Activated naive CD4-positive, alpha-beta T cell treated with anti-CD3 and anti-CD28 coated beads for 36 hours (primary cell): ENCODE results near the gene NOL3. TPM values are rescaled to one million over a fixed set of nuclear protein-coding genes. Genes with fewer than 3 reads are reported as not detected.

Experiments
- CTCF ChIA-PET: fragments of 350-600 bp; sonication (Branson Sonifier 250); formaldehyde crosslinking; loops from one replicate; lab custom pipeline; 2021; ENCODE audit warnings: antibody characterized with exemption; lab: Charles Lee
- DNase-seq: peaks from one replicate; pipeline ENCODE4 v3.0.0-alpha.2; 2020
- H3K27ac Mint-ChIP-seq: one replicate; pipeline ENCODE4 v1.8.0; 2021; ENCODE audit warnings: mild to moderate bottlenecking, mixed read lengths
- H3K27me3 Mint-ChIP-seq: one replicate; pipeline ENCODE4 v1.8.0; 2021; ENCODE audit warnings: low read depth, mixed read lengths
- H3K36me3 Mint-ChIP-seq: one replicate; pipeline ENCODE4 v1.8.0; 2021; ENCODE audit warnings: low read depth, mixed read lengths
- H3K4me1 Mint-ChIP-seq: one replicate; pipeline ENCODE4 v1.8.0; 2021; ENCODE audit warnings: low read depth, mixed read lengths
- H3K4me3 Mint-ChIP-seq: one replicate; pipeline ENCODE4 v1.8.0; 2021; ENCODE audit warnings: mild to moderate bottlenecking, moderate library complexity, mixed read lengths
- H3K9me3 Mint-ChIP-seq: one replicate; pipeline ENCODE4 v1.8.0; 2021; ENCODE audit warnings: mixed read lengths
- intact Hi-C: fragments of 100-400 bp; cut with micrococcal nuclease; formaldehyde crosslinking; loops from one replicate; pipeline ENCODE4 v1.15.1; 2023
- total RNA-seq, 2 experiments: library from RNA; stranded (reverse); gene quantifications; one replicate each; pipeline ENCODE4 v1.2.3, GENCODE V29; 2021

The NOL3 gene
- total RNA-seq, 2 experiments from 2014 or later: 3.8 to 4.4 TPM

GRCh38 chr16:67193536-67193935, 23.2 kb downstream of the NOL3 start:
- CTCF ChIA-PET: interaction anchor here (0.6 to 1.7 kb wide), 3 partner anchors 9 to 216 kb away, joined by 3 to 6 read pairs (median 3); no protein-coding TSS in a partner anchor
- peak overlapping the region; percentile 86 for H3K4me3 Mint-ChIP-seq
- H3K4me1 Mint-ChIP-seq: peaks cover 43% of the 10 kb centered on the region
- H3K36me3 Mint-ChIP-seq: peaks cover 25% of the 10 kb centered on the region
- H3K27me3 Mint-ChIP-seq: no peaks in the 10 kb centered on the region
- no peaks in the 10 kb centered on the region for H3K9me3 Mint-ChIP-seq
- DNase-seq: no peak
- no peak overlapping the region for H3K27ac Mint-ChIP-seq
- intact Hi-C loops: no loop called here

GRCh38 chr16:67194260-67194659, 23.9 kb downstream of the NOL3 start:
- Mint-ChIP-seq H3K27me3 (no peaks in the 10 kb centered on the region), H3K27ac (no peak overlapping the region), H3K9me3 (no peaks in the 10 kb centered on the region), H3K4me1 (peaks cover 43% of the 10 kb centered on the region), H3K4me3 (peak overlapping the region; percentile 86), H3K36me3 (peaks cover 25% of the 10 kb centered on the region)
- CTCF ChIA-PET: interaction anchor here (1.7 kb wide), 1 partner anchor 10 kb away, joined by 6 read pairs; no protein-coding TSS in a partner anchor
- intact Hi-C loops: no loop called here
- DNase-seq: no peak

- CTCF ChIA-PET: interaction anchor here (0.9 kb wide), 1 partner anchor 234 kb away, joined by 3 read pairs; no protein-coding TSS in a partner anchor
- intact Hi-C loops: no loop called here
- no peaks in the 10 kb centered on the region for H3K9me3 Mint-ChIP-seq
- H3K4me1 Mint-ChIP-seq: peaks cover 43% of the 10 kb centered on the region
- no peak for DNase-seq
- no peaks in the 10 kb centered on the region for H3K27me3 Mint-ChIP-seq
- no peak overlapping the region for H3K4me3 Mint-ChIP-seq
- H3K36me3 Mint-ChIP-seq: peaks cover 28% of the 10 kb centered on the region
- H3K27ac Mint-ChIP-seq: no peak overlapping the region
Observed at GRCh38 chr16:67195676-67196075, 25.3 kb downstream of the NOL3 start.

- Mint-ChIP-seq H3K4me3 (no peak overlapping the region), H3K27ac (no peak overlapping the region), H3K27me3 (no peaks in the 10 kb centered on the region), H3K9me3 (no peaks in the 10 kb centered on the region), H3K4me1 (peaks cover 39% of the 10 kb centered on the region), H3K36me3 (peaks cover 31% of the 10 kb centered on the region)
- intact Hi-C loops: no loop called here
- CTCF ChIA-PET: interaction anchor here (0.9 to 2.9 kb wide), 2 partner anchors 12 to 235 kb away, joined by 3 to 10 read pairs; no protein-coding TSS in a partner anchor
- DNase-seq: no peak
Observed at GRCh38 chr16:67196881-67197280, 26.5 kb downstream of the NOL3 start.

GRCh38 chr16:67197704-67198103, 27.4 kb downstream of the NOL3 start:
- CTCF ChIA-PET: interaction anchor here (0.9 to 2.9 kb wide), 8 partner anchors 7 to 180 kb away, joined by 3 to 10 read pairs (median 4); partner anchors contain the start of gene EXOC3L1
- peaks cover 29% of the 10 kb centered on the region for H3K36me3 Mint-ChIP-seq
- intact Hi-C loops: no loop called here
- no peaks in the 10 kb centered on the region for H3K9me3 Mint-ChIP-seq
- no peaks in the 10 kb centered on the region for H3K27me3 Mint-ChIP-seq
- H3K4me3 Mint-ChIP-seq: no peak overlapping the region
- H3K27ac Mint-ChIP-seq: no peak overlapping the region
- H3K4me1 Mint-ChIP-seq: peaks cover 35% of the 10 kb centered on the region
- DNase-seq: no peak

- Mint-ChIP-seq H3K4me3 (no peak overlapping the region), H3K4me1 (peaks cover 29% of the 10 kb centered on the region), H3K27ac (no peak overlapping the region), H3K27me3 (no peaks in the 10 kb centered on the region), H3K36me3 (peaks cover 27% of the 10 kb centered on the region), H3K9me3 (no peaks in the 10 kb centered on the region)
- intact Hi-C loops: no loop called here
- CTCF ChIA-PET: interaction anchor here (0.9 to 2.9 kb wide), 8 partner anchors 8 to 180 kb away, joined by 3 to 10 read pairs (median 4); partner anchors contain the start of gene EXOC3L1
- DNase-seq: peak; percentile 33
Observed at GRCh38 chr16:67198238-67198734, 27.9 kb downstream of the NOL3 start.

GRCh38 chr16:67199011-67199807, 28.9 kb downstream of the NOL3 start, which contains the start of gene ELMO3:
ELMO3 (plus strand) TSS chr16:67199131; CDS start chr16:67199327, 196 bp downstream.
- Mint-ChIP-seq H3K36me3 (peaks cover 24% of the 10 kb centered on the region), H3K27ac (no peak within 1 kb of the TSS), H3K4me1 (peaks cover 20% of the 10 kb centered on the region), H3K4me3 (no peak within 1 kb of the TSS), H3K27me3 (no peaks in the 10 kb centered on the region), H3K9me3 (no peaks in the 10 kb centered on the region)
- DNase-seq: no peak
- intact Hi-C loops: no loop called here
- CTCF ChIA-PET: interaction anchor here (0.6 to 2.9 kb wide), 3 partner anchors 9 to 223 kb away, joined by 3 to 10 read pairs (median 6); no protein-coding TSS in a partner anchor

- no peaks in the 10 kb centered on the region for H3K9me3 Mint-ChIP-seq
- intact Hi-C loops: no loop called here
Observed at GRCh38 chr16:67199808-67200198, 29.5 kb downstream of the NOL3 start.

GRCh38 chr16:67200491-67200890, 30.2 kb downstream of the NOL3 start:
- DNase-seq: no peak
- peaks cover 24% of the 10 kb centered on the region for H3K36me3 Mint-ChIP-seq
- CTCF ChIA-PET: interaction anchor here (0.6 kb wide), 2 partner anchors 121 to 148 kb away, joined by 5 to 8 read pairs; no protein-coding TSS in a partner anchor
- intact Hi-C loops: no loop called here
- H3K27ac Mint-ChIP-seq: no peak overlapping the region
- peaks cover 13% of the 10 kb centered on the region for H3K4me1 Mint-ChIP-seq
- H3K9me3 Mint-ChIP-seq: no peaks in the 10 kb centered on the region
- no peaks in the 10 kb centered on the region for H3K27me3 Mint-ChIP-seq
- no peak overlapping the region for H3K4me3 Mint-ChIP-seq

More at GRCh38 chr16:67199808-67200198, 29.5 kb downstream of the NOL3 start:
- CTCF ChIA-PET: interaction anchor here (0.6 to 2.9 kb wide), 3 partner anchors 15 to 222 kb away, joined by 3 to 10 read pairs (median 8); no protein-coding TSS in a partner anchor
- no peak for DNase-seq
- H3K27ac Mint-ChIP-seq: no peak overlapping the region
- H3K4me1 Mint-ChIP-seq: peaks cover 18% of the 10 kb centered on the region
- peaks cover 26% of the 10 kb centered on the region for H3K36me3 Mint-ChIP-seq
- H3K27me3 Mint-ChIP-seq: no peaks in the 10 kb centered on the region
- no peak overlapping the region for H3K4me3 Mint-ChIP-seq

- CTCF ChIA-PET: interaction anchor here (0.7 to 1.6 kb wide), 2 partner anchors 10 to 25 kb away, joined by 4 to 5 read pairs; partner anchors contain the start of gene TMEM208
- DNase-seq: no peak
- intact Hi-C loops: no loop called here
Observed at GRCh38 chr16:67201411-67202345, 31.3 kb downstream of the NOL3 start.

GRCh38 chr16:67202426-67202825, 32.1 kb downstream of the NOL3 start:
- Mint-ChIP-seq H3K27me3 (no peaks in the 10 kb centered on the region), H3K4me3 (no peak overlapping the region), H3K4me1 (no peaks in the 10 kb centered on the region), H3K36me3 (peaks cover 11% of the 10 kb centered on the region), H3K27ac (no peak overlapping the region), H3K9me3 (no peaks in the 10 kb centered on the region)
- DNase-seq: no peak
- intact Hi-C loops: no loop called here
- CTCF ChIA-PET: interaction anchor here (0.6 to 1.6 kb wide), 2 partner anchors 9 to 195 kb away, joined by 4 to 6 read pairs; no protein-coding TSS in a partner anchor

More at GRCh38 chr16:67201411-67202345, 31.3 kb downstream of the NOL3 start:
- Mint-ChIP-seq H3K9me3 (no peaks in the 10 kb centered on the region), H3K27ac (no peak overlapping the region), H3K27me3 (no peaks in the 10 kb centered on the region), H3K4me1 (peaks cover 2% of the 10 kb centered on the region), H3K36me3 (peaks cover 15% of the 10 kb centered on the region), H3K4me3 (no peak overlapping the region)
